GM23248 (cell line): ENCODE measurements around the gene EML1.

Experiments used
- EZH2 ChIP-seq: fragments of 200-600 bp; sonication (generic); IDR thresholded peaks from 2 replicates; pipeline ENCODE4 v1.6.1; 2018; ENCODE audit warnings: antibody characterized with exemption, mild to moderate bottlenecking; ENCODE audit not compliant: insufficient read depth, poor library complexity, severe bottlenecking
- EZH2phosphoT487 ChIP-seq: fragments of 200-600 bp; sonication (generic); IDR thresholded peaks from 2 replicates; pipeline ENCODE4 v1.6.1; 2018; ENCODE audit warnings: antibody characterized with exemption, moderate library complexity, mild to moderate bottlenecking, low read depth; ENCODE audit not compliant: insufficient read depth

DNA sequence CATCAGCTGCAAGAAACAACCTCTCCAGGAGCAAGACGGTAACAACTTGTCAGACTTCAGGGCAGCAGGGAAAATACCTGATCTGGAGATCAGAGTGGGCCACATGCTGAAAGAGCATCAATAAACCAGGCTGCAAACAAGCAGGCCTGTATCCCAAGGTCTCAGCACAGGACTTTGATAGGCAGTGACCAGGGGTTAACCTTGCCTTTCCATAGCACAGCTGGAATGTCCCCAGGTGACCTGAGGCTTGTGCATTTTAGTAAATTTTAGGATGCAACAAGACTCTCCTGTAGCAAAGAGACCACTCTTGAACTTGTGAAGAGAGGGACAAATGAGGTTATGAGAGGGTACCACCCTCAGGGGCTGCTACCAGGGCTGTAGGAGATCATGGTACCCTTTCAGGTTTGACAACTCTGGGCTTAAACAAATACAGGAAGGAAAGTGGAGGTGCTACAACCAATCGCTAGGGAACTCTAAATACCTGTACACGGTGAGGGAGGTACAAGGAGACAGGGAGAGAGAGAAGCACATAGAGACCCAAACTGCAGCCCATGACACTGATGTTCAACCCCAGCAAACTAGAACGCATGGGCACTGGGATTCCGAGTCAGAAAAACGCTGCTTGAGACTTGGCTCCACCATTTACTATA lies 176.6 kb downstream of the EML1 start:
- TF ChIP-seq EZH2phosphoT487 (no peak), EZH2 (no peak)
